OCI-LY7 (cell line): Measurements from ENCODE around the gene PRKN. TPM values are rescaled to one million over a fixed set of nuclear protein-coding genes. Genes with fewer than 3 reads are reported as not detected.
"Not testable (repeated sequence)": the region's sequence is repeated elsewhere in the genome, so short reads cannot be mapped to it uniquely, and the experiment has no call there.

Experiments used
- BruUV-seq: library from RNA; stranded (reverse); fragments of 400-500 nt; replicated peaks from 2 replicates; lab custom pipeline; 2021; lab: Mats Ljungman, UMichigan
- CTCF ChIA-PET: fragments of 300-600 bp; sonication (Branson Sonifier 250); formaldehyde crosslinking; loops from one replicate; lab custom pipeline; 2022; ENCODE audit warnings: antibody characterized with exemption; ENCODE audit not compliant: unreplicated experiment; lab: Charles Lee
- POLR2A ChIA-PET: fragments of 300-600 bp; sonication (Branson Sonifier 250); formaldehyde crosslinking; loops from one replicate; lab custom pipeline; 2022; ENCODE audit warnings: antibody characterized with exemption; lab: Charles Lee
- DNase-seq: peaks from one replicate; pipeline ENCODE4 v3.0.0-alpha.2; 2015; ENCODE audit warnings: low spot score
- H2AFZ ChIP-seq: fragments of 200-600 bp; sonication (generic), shearing (Covaris generic); 2 replicates; pipeline ENCODE4 v1.6.1; 2014; ENCODE audit warnings: mild to moderate bottlenecking, antibody characterized with exemption, low read length, moderate library complexity
- H3K27ac ChIP-seq: fragments of 200-600 bp; sonication (generic); 2 replicates; pipeline ENCODE4 v1.5.1; 2014; ENCODE audit warnings: mixed run types, low read depth, mild to moderate bottlenecking, moderate library complexity, low read length, inconsistent platforms; ENCODE audit not compliant: poor library complexity, severe bottlenecking
- H3K36me3 ChIP-seq: fragments of 200-600 bp; sonication (generic); 2 replicates; pipeline ENCODE4 v1.6.1; 2014; ENCODE audit warnings: mild to moderate bottlenecking, antibody characterized with exemption, low read length, moderate library complexity, mixed read lengths; ENCODE audit not compliant: insufficient read depth
- H3K4me1 ChIP-seq: fragments of 200-600 bp; sonication (generic); 2 replicates; pipeline ENCODE4 v1.5.1; 2014; ENCODE audit warnings: mild to moderate bottlenecking, low read length; ENCODE audit not compliant: insufficient read depth, poor library complexity, severe bottlenecking
- H3K4me2 ChIP-seq: fragments of 200-600 bp; sonication (generic); 2 replicates; pipeline ENCODE4 v1.6.1; 2014; ENCODE audit warnings: mild to moderate bottlenecking, low read length
- H3K4me3 ChIP-seq: fragments of 200-600 bp; sonication (generic); 2 replicates; pipeline ENCODE4 v1.5.1; 2014; ENCODE audit warnings: mild to moderate bottlenecking, low read depth, low read length; ENCODE audit not compliant: poor library complexity, severe bottlenecking
- H3K79me2 ChIP-seq: fragments of 200-600 bp; sonication (generic); 2 replicates; pipeline ENCODE4 v1.6.1; 2016; ENCODE audit warnings: low read depth, mild to moderate bottlenecking, low read length, moderate library complexity, mixed read lengths; ENCODE audit not compliant: insufficient read depth
- H3K9me2 ChIP-seq: fragments of 200-600 bp; sonication (generic); 2 replicates; pipeline ENCODE4 v1.6.1; 2016; ENCODE audit warnings: mild to moderate bottlenecking, low read length, mixed read lengths; ENCODE audit not compliant: insufficient read depth
- H3K9me3 ChIP-seq: fragments of 200-600 bp; sonication (generic); 2 replicates; pipeline ENCODE4 v1.6.1; 2014; ENCODE audit warnings: mild to moderate bottlenecking, mixed run types, low read length, mixed read lengths
- H4K20me1 ChIP-seq: fragments of 200-600 bp; sonication (generic); 2 replicates; pipeline ENCODE4 v1.6.1; 2014; ENCODE audit warnings: mild to moderate bottlenecking, antibody characterized with exemption, low read length, moderate library complexity, mixed read lengths; ENCODE audit not compliant: insufficient read depth
- EZH2phosphoT487 ChIP-seq: fragments of 200-600 bp; sonication (generic); IDR thresholded peaks from 2 replicates; pipeline ENCODE4 v1.6.1; 2018; ENCODE audit warnings: low read depth, borderline replicate concordance, mild to moderate bottlenecking, mixed run types, antibody characterized with exemption, low read length, moderate library complexity, mixed read lengths
- intact Hi-C: fragments of 100-400 bp; cut with micrococcal nuclease; formaldehyde crosslinking; loops from one replicate; pipeline ENCODE4 v1.10.0; 2022; ENCODE audit not compliant: unreplicated experiment
- total RNA-seq, 2 experiments: library from RNA; depleted of rRNA in 1 of 2; stranded (reverse); fragments of >200 nt in 1 of 2; shearing (Covaris generic) in 1 of 2; gene quantifications; 2 replicates each; pipeline ENCODE4 v1.2.3, GENCODE V29; 2014 to 2022
- TF ChIP-seq, protein P1 (sequence below): fragments of 200-600 bp; sonication (generic); conservative IDR thresholded peaks from 2 replicates; pipeline ENCODE4 v1.5.1; 2014; ENCODE audit warnings: mild to moderate bottlenecking, antibody characterized with exemption, low read length, moderate library complexity, mixed read lengths

PRKN gene
- total RNA-seq, 2 experiments from 2014 or later = 1.3 to 2.0 TPM

DNA sequence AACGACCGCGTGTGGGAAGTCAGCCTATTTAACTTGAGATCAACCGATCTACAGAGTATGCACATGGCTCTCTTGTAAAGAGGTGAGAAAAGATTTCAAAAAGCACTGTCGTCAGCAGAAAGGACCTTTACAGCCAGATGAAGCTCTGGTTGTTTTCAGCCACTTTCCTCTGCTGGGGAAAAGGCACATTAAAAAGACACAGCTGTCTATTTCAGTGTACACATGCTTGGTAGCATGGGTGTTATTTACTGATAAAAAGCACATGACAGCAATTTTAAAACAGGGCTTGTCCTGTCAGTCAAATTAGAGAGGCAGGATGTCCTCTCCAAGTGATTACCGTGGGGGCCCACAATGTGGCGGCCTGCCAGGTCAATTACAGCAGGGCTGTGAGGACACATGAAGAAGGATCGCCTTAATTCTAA lies 188.9 kb downstream of the PRKN start:
- no peaks in the 10 kb centered on the region for H3K79me2 ChIP-seq
- H3K27ac ChIP-seq = no peak overlapping the region
- H3K9me3 ChIP-seq = no peaks in the 10 kb centered on the region
- DNase-seq = no peak
- POLR2A ChIA-PET = no interaction called here
- intact Hi-C loops = no loop called here
- TF ChIP-seq, protein P1, sequence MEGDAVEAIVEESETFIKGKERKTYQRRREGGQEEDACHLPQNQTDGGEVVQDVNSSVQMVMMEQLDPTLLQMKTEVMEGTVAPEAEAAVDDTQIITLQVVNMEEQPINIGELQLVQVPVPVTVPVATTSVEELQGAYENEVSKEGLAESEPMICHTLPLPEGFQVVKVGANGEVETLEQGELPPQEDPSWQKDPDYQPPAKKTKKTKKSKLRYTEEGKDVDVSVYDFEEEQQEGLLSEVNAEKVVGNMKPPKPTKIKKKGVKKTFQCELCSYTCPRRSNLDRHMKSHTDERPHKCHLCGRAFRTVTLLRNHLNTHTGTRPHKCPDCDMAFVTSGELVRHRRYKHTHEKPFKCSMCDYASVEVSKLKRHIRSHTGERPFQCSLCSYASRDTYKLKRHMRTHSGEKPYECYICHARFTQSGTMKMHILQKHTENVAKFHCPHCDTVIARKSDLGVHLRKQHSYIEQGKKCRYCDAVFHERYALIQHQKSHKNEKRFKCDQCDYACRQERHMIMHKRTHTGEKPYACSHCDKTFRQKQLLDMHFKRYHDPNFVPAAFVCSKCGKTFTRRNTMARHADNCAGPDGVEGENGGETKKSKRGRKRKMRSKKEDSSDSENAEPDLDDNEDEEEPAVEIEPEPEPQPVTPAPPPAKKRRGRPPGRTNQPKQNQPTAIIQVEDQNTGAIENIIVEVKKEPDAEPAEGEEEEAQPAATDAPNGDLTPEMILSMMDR = no peak
- TF ChIP-seq EZH2phosphoT487 = no peak
- no peaks in the 10 kb centered on the region for H3K36me3 ChIP-seq
- no peak overlapping the region for H3K4me2 ChIP-seq
- CTCF ChIA-PET = no interaction called here
- H4K20me1 ChIP-seq = no peaks in the 10 kb centered on the region
- H3K4me3 ChIP-seq = no peak overlapping the region
- H3K4me1 ChIP-seq = no peaks in the 10 kb centered on the region
- no peaks in the 10 kb centered on the region for H3K9me2 ChIP-seq
- no TSS peak for BruUV-seq
- no peak overlapping the region for H2AFZ ChIP-seq

DNA sequence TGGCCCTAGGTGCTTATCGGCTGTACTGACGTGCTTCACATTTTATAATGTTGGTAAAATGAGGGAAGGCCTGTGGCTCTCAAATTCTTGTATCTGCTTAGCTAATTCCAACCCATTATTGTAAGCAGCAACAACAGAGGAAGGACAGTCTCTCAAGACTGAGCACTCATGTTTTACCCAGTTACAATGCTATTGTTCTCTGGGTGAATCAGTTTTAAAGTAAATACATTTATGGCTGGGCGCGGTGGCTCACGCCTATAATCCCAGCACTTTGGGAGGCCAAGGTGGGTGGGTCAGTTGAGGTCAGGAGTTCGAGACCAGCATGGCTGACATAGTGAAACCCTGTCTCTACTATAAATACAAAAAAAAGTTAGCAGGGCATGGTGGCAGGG lies 194.6 kb downstream of the PRKN start:
- H2AFZ ChIP-seq = no peak overlapping the region
- no peaks in the 10 kb centered on the region for H4K20me1 ChIP-seq
- TF ChIP-seq EZH2phosphoT487 = no peak
- TF ChIP-seq, protein P1 = no peak
- CTCF ChIA-PET = no interaction called here
- no peak overlapping the region for H3K4me3 ChIP-seq
- no peaks in the 10 kb centered on the region for H3K4me1 ChIP-seq
- no peaks in the 10 kb centered on the region for H3K79me2 ChIP-seq
- BruUV-seq = no TSS peak
- H3K9me3 ChIP-seq = no peaks in the 10 kb centered on the region
- POLR2A ChIA-PET = no interaction called here
- no peak overlapping the region for H3K4me2 ChIP-seq
- no peak overlapping the region for H3K27ac ChIP-seq
- intact Hi-C loops = no loop called here
- no peaks in the 10 kb centered on the region for H3K9me2 ChIP-seq
- H3K36me3 ChIP-seq = no peaks in the 10 kb centered on the region
- no peak for DNase-seq

DNA sequence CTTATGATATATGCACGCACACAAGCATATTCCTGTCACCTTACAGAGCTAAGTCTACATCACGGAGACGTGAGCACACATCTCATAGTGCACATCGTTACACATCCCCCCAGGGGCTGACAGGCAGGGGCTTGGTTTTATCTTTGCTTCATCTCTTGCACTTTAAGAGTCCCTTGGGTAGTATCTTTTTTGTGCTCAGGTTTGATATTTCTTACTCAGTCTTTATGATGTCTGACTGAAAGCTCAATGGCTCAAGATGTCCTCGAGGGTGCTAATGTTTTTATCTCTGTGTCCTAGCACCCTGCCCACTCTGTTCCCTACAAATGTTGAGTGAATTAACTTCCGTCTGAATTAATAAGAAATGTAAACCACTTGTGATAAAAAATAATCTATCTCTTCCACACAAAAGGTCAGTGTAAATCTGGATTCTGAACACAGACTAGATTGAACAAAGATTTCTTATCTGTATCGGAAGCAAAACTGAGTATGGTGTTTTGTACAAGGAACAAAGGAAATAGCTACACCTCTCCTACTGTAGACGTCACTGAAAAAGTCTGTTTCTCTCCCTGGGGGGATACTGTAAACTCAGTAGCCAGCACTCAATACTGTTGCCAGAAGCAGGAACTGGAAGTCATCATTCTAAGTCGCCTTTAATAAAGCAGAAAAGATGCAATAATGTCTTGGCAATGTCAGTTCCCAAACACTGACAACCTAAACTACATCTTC lies 195.1 kb downstream of the PRKN start:
- no peak overlapping the region for H3K27ac ChIP-seq
- no peak overlapping the region for H2AFZ ChIP-seq
- H3K79me2 ChIP-seq = no peaks in the 10 kb centered on the region
- DNase-seq = no peak
- no peaks in the 10 kb centered on the region for H3K4me1 ChIP-seq
- H3K36me3 ChIP-seq = no peaks in the 10 kb centered on the region
- intact Hi-C loops = no loop called here
- ChIA-PET CTCF (no interaction called here), POLR2A (no interaction called here)
- no TSS peak for BruUV-seq
- no peak overlapping the region for H3K4me3 ChIP-seq
- no peaks in the 10 kb centered on the region for H4K20me1 ChIP-seq
- no peaks in the 10 kb centered on the region for H3K9me3 ChIP-seq
- no peak overlapping the region for H3K4me2 ChIP-seq
- no peak for TF ChIP-seq EZH2phosphoT487
- H3K9me2 ChIP-seq = no peaks in the 10 kb centered on the region

DNA sequence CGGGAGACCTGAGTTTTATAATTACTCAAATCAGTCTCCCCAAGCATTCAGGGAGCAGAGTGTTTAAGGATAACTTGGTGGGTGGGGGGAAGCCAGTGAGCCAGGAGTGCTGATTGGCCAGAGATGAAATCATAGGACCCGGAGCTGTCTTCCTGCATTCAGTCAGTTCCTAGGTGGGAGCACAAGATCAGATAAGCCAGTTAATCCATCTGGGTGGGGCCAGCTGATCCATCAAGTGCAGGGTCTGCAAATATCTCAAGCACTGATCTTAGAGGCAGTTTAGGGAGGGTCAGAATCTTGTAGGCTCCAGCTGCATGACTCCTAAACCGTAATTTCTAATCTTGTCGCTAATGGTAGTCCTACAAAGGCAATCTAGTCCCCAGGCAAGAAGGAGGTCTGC lies 196.2 kb downstream of the PRKN start:
- H3K4me3 ChIP-seq, H3K9me3 ChIP-seq, H3K4me1 ChIP-seq, H3K4me2 ChIP-seq, H2AFZ ChIP-seq, POLR2A ChIA-PET, H3K36me3 ChIP-seq, H4K20me1 ChIP-seq, H3K79me2 ChIP-seq, CTCF ChIA-PET, H3K27ac ChIP-seq, intact Hi-C loops, DNase-seq, H3K9me2 ChIP-seq, BruUV-seq: not testable (repeated sequence)
